Fibroblast of lung (primary cell): ENCODE data around the gene GSTT4.

Experiments
- EZH2 ChIP-seq: IDR thresholded peaks from 2 replicates; pipeline ENCODE4 v1.5.1; 2012; ENCODE audit warnings: low read length, control low read depth, mild to moderate bottlenecking; ENCODE audit errors: missing control alignments
- TF ChIP-seq, protein P1 (sequence below), 2 donors: IDR thresholded peaks in 1 of 2; conservative IDR thresholded peaks in 1 of 2; 1 replicate in 1 of 2; 2 replicates in 1 of 2; pipeline ENCODE4 v1.5.1; 2011 to 2012; ENCODE audit warnings: low read length in 2 of 2, control low read depth in 1 of 2, inconsistent platforms in 1 of 2, low read depth in 1 of 2, mild to moderate bottlenecking in 1 of 2

DNA sequence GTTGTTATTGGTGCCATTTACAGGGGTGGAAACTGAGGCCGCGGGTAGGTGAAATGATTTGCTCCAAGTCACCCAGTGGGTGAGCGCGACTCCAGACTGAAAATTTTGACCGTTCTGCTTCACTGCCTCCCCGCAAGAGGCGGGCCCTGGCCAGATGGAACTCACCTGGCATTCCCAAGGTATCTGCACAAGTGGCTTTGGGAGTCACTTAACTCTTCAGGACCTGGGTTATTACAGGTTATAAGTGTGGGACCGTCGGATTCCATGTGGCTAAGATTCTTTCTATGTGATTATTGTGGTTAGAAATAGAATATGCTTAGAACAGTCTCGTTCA is 6.4 kb upstream of the GSTT4 start:
- TF ChIP-seq, protein P1, sequence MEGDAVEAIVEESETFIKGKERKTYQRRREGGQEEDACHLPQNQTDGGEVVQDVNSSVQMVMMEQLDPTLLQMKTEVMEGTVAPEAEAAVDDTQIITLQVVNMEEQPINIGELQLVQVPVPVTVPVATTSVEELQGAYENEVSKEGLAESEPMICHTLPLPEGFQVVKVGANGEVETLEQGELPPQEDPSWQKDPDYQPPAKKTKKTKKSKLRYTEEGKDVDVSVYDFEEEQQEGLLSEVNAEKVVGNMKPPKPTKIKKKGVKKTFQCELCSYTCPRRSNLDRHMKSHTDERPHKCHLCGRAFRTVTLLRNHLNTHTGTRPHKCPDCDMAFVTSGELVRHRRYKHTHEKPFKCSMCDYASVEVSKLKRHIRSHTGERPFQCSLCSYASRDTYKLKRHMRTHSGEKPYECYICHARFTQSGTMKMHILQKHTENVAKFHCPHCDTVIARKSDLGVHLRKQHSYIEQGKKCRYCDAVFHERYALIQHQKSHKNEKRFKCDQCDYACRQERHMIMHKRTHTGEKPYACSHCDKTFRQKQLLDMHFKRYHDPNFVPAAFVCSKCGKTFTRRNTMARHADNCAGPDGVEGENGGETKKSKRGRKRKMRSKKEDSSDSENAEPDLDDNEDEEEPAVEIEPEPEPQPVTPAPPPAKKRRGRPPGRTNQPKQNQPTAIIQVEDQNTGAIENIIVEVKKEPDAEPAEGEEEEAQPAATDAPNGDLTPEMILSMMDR (conservative IDR thresholded peaks at IDR 0.05 in 1 of 2, IDR thresholded peaks at IDR 0.05 in 1 of 2; ENCODE audit: low read depth in 1 of 2, low read length in 2 of 2) = no peak
- TF ChIP-seq EZH2 = no peak
